K562 (cell line): ENCODE data around the gene BRAF. TPM values are rescaled to one million over a fixed set of nuclear protein-coding genes. Genes with fewer than 3 reads are reported as not detected.
A peak's percentile ranks its signal among the peaks of the same experiment; 100 is the strongest.

Source experiments
- CBX5 ChIP-seq: IDR thresholded peaks from 2 replicates; pipeline ENCODE4 v1.6.1; 2014; ENCODE audit warnings: low read depth, borderline replicate concordance
- DPF2 ChIP-seq: fragments of 450-650 bp; IDR thresholded peaks from 2 replicates; pipeline ENCODE4 v1.6.1; 2016
- HDAC3 ChIP-seq: fragments of 450-650 bp; IDR thresholded peaks from 2 replicates; pipeline ENCODE4 v1.6.1; 2018; ENCODE audit warnings: borderline replicate concordance, mild to moderate bottlenecking, moderate library complexity; ENCODE audit not compliant: partially characterized antibody
- JUN ChIP-seq, 2 experiments: sonication (generic) in 1 of 2; formaldehyde crosslinking in 1 of 2; IDR thresholded peaks; 2 replicates each; pipeline versions ENCODE4 v1.6.1 to v1.8.0; 2012 to 2022; ENCODE audit warnings: borderline replicate concordance in 2 of 2, mild to moderate bottlenecking in 2 of 2, improper control_type of control experiment in 1 of 2, low read depth in 1 of 2, low read length in 1 of 2, missing genetic modification reagents in 1 of 2
- NCOA6 ChIP-seq: fragments of 450-650 bp; IDR thresholded peaks from 2 replicates; pipeline ENCODE4 v1.6.1; 2017; ENCODE audit warnings: mild to moderate bottlenecking
- RBM17 ChIP-seq: fragments of 200-400 bp; formaldehyde crosslinking; IDR thresholded peaks from 2 replicates; pipeline ENCODE4 v1.6.1; 2017; ENCODE audit warnings: low read depth, mild to moderate bottlenecking, low read length, borderline replicate concordance
- SMAD1 ChIP-seq: fragments of 150-350 bp; IDR thresholded peaks from 2 replicates; pipeline ENCODE4 v1.6.1; 2014; ENCODE audit warnings: low read length, low read depth; ENCODE audit not compliant: partially characterized antibody
- SRSF3 ChIP-seq: fragments of 200-400 bp; formaldehyde crosslinking; IDR thresholded peaks from 2 replicates; pipeline ENCODE4 v1.6.1; 2016; ENCODE audit warnings: mild to moderate bottlenecking, low read length, moderate library complexity; ENCODE audit not compliant: insufficient read depth
- TCF7 ChIP-seq: sonication (generic); IDR thresholded peaks from 2 replicates; pipeline ENCODE4 v1.6.1; 2016; ENCODE audit warnings: antibody characterized with exemption, borderline replicate concordance
- ZBTB1 ChIP-seq: sonication (generic); formaldehyde crosslinking; IDR thresholded peaks from 2 replicates; pipeline ENCODE4 v1.8.1; 2023; ENCODE audit warnings: missing genetic modification reagents, low read depth, mild to moderate bottlenecking, borderline replicate concordance
- ZNF232 ChIP-seq: sonication (generic); formaldehyde crosslinking; IDR thresholded peaks from 2 replicates; pipeline ENCODE4 v1.8.0; 2022; ENCODE audit warnings: mild to moderate bottlenecking, missing genetic modification reagents
- ZNF24 ChIP-seq: fragments of 450-650 bp; IDR thresholded peaks from 2 replicates; pipeline ENCODE4 v1.6.1; 2016
- ZNF655 ChIP-seq: fragments of 250-450 bp; sonication (Bioruptor Pico); IDR thresholded peaks from 2 replicates; pipeline ENCODE4 v1.5.0; 2021
- polyA plus RNA-seq, 8 experiments: library from polyadenylated mRNA; depleted of rRNA in 4 of 8; stranded (reverse) in 5 of 8; unstranded in 3 of 8; fragments of >200 nt; fragmentation: Nextera tagmentation in 2 of 8; fragmentation: Illumina TruSeq in 1 of 8; extraction: Ambion mirVana in 2 of 8; extraction: Trizol in 1 of 8; gene quantifications; 2 replicates each; pipeline versions ENCODE4 v1.2.1 to v1.2.3, GENCODE V29; 2011 to 2014; ENCODE audit warnings: inconsistent platforms in 1 of 8, missing spikeins in 1 of 8
- total RNA-seq, 7 experiments: library from RNA; depleted of rRNA in 6 of 7; stranded (reverse); fragments of >200 nt in 6 of 7; fragmentation: Illumina TruSeq in 2 of 7; extraction: Trizol in 2 of 7; gene quantifications; 2 replicates each; pipeline versions ENCODE4 v1.2.1 to v1.2.3, GENCODE V29; 2011 to 2021; ENCODE audit warnings: low replicate concordance in 1 of 7
- TF ChIP-seq, protein P1 (sequence below): sonication (generic); formaldehyde crosslinking; IDR thresholded peaks from 2 replicates; pipeline ENCODE4 v1.8.1; 2023; ENCODE audit warnings: mild to moderate bottlenecking, missing genetic modification reagents
- TF ChIP-seq, protein P2 (sequence below): fragments of 250-450 bp; sonication (Bioruptor Pico); IDR thresholded peaks from 2 replicates; pipeline ENCODE4 v1.4.0; 2020
- TF ChIP-seq, protein P3 (sequence below): fragments of 250-450 bp; sonication (Bioruptor Pico); IDR thresholded peaks from 2 replicates; pipeline ENCODE4 v1.6.1; 2021; ENCODE audit warnings: mild to moderate bottlenecking

BRAF gene
- total and polyA plus RNA-seq, 9 of the 15 experiments (the other 6 are each of a cell fraction or from before 2014, with no cell fraction given): 3.6 to 38.3 (median 21.9) TPM

GRCh38 chr7:140924821-140925421 is at the start of gene BRAF (continued):
- TF ChIP-seq, protein P1, sequence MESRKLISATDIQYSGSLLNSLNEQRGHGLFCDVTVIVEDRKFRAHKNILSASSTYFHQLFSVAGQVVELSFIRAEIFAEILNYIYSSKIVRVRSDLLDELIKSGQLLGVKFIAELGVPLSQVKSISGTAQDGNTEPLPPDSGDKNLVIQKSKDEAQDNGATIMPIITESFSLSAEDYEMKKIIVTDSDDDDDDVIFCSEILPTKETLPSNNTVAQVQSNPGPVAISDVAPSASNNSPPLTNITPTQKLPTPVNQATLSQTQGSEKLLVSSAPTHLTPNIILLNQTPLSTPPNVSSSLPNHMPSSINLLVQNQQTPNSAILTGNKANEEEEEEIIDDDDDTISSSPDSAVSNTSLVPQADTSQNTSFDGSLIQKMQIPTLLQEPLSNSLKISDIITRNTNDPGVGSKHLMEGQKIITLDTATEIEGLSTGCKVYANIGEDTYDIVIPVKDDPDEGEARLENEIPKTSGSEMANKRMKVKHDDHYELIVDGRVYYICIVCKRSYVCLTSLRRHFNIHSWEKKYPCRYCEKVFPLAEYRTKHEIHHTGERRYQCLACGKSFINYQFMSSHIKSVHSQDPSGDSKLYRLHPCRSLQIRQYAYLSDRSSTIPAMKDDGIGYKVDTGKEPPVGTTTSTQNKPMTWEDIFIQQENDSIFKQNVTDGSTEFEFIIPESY (CRISPR knock-in tag): no peak
- TF ChIP-seq ZBTB1 (CRISPR knock-in tag): no peak
- TF ChIP-seq SRSF3: no peak
- no peak for TF ChIP-seq TCF7
- TF ChIP-seq, protein P2, sequence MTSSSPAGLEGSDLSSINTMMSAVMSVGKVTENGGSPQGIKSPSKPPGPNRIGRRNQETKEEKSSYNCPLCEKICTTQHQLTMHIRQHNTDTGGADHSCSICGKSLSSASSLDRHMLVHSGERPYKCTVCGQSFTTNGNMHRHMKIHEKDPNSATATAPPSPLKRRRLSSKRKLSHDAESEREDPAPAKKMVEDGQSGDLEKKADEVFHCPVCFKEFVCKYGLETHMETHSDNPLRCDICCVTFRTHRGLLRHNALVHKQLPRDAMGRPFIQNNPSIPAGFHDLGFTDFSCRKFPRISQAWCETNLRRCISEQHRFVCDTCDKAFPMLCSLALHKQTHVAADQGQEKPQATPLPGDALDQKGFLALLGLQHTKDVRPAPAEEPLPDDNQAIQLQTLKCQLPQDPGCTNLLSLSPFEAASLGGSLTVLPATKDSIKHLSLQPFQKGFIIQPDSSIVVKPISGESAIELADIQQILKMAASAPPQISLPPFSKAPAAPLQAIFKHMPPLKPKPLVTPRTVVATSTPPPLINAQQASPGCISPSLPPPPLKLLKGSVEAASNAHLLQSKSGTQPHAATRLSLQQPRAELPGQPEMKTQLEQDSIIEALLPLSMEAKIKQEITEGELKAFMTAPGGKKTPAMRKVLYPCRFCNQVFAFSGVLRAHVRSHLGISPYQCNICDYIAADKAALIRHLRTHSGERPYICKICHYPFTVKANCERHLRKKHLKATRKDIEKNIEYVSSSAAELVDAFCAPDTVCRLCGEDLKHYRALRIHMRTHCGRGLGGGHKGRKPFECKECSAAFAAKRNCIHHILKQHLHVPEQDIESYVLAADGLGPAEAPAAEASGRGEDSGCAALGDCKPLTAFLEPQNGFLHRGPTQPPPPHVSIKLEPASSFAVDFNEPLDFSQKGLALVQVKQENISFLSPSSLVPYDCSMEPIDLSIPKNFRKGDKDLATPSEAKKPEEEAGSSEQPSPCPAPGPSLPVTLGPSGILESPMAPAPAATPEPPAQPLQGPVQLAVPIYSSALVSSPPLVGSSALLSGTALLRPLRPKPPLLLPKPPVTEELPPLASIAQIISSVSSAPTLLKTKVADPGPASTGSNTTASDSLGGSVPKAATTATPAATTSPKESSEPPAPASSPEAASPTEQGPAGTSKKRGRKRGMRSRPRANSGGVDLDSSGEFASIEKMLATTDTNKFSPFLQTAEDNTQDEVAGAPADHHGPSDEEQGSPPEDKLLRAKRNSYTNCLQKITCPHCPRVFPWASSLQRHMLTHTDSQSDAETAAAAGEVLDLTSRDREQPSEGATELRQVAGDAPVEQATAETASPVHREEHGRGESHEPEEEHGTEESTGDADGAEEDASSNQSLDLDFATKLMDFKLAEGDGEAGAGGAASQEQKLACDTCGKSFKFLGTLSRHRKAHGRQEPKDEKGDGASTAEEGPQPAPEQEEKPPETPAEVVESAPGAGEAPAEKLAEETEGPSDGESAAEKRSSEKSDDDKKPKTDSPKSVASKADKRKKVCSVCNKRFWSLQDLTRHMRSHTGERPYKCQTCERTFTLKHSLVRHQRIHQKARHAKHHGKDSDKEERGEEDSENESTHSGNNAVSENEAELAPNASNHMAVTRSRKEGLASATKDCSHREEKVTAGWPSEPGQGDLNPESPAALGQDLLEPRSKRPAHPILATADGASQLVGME (CRISPR knock-in tag): no peak; the same call in 1 of the 2 replicates
- peak; percentile 39 for TF ChIP-seq HDAC3
- peak; percentile 63 for TF ChIP-seq DPF2
- peak; percentile 54 for TF ChIP-seq SMAD1
- TF ChIP-seq, protein P3, sequence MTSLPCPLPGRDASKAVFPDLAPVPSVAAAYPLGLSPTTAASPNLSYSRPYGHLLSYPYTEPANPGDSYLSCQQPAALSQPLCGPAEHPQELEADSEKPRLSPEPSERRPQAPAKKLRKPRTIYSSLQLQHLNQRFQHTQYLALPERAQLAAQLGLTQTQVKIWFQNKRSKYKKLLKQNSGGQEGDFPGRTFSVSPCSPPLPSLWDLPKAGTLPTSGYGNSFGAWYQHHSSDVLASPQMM: no peak
- no peak for TF ChIP-seq RBM17
- TF ChIP-seq ZNF232 (CRISPR knock-in tag): 0 out of 2 replicates have a peak, but pooled peaks have one; percentile 42
- peak; percentile 46; the same call in 1 of the 2 replicates for TF ChIP-seq CBX5
- TF ChIP-seq ZNF24: no peak
- peak; percentile 28; the same call in 1 of the 2 replicates for TF ChIP-seq NCOA6
- TF ChIP-seq JUN (IDR thresholded peaks at IDR 0.05; ENCODE audit: borderline replicate concordance, low read depth, low read length): peak; percentile 93
- no peak; the same call in 1 of the 2 replicates for TF ChIP-seq JUN (CRISPR knock-in tag; IDR thresholded peaks at IDR 0.05; ENCODE audit: borderline replicate concordance)
- no peak for TF ChIP-seq ZNF655 (CRISPR knock-in tag)
